GM18520 (cell line): ENCODE data around the gene RABL6.
A peak's percentile ranks its signal among the peaks of the same experiment; 100 is the strongest.
"Not testable (repeated sequence)": the region's sequence is repeated elsewhere in the genome, so short reads cannot be mapped to it uniquely, and the experiment has no call there.

Experiments
- ATAC-seq: cut with Tn5 transposase; IDR thresholded peaks from one replicate; pipeline ENCODE4 v1.9.1; 2021; ENCODE audit not compliant: unreplicated experiment

RABL6 gene

DNA sequence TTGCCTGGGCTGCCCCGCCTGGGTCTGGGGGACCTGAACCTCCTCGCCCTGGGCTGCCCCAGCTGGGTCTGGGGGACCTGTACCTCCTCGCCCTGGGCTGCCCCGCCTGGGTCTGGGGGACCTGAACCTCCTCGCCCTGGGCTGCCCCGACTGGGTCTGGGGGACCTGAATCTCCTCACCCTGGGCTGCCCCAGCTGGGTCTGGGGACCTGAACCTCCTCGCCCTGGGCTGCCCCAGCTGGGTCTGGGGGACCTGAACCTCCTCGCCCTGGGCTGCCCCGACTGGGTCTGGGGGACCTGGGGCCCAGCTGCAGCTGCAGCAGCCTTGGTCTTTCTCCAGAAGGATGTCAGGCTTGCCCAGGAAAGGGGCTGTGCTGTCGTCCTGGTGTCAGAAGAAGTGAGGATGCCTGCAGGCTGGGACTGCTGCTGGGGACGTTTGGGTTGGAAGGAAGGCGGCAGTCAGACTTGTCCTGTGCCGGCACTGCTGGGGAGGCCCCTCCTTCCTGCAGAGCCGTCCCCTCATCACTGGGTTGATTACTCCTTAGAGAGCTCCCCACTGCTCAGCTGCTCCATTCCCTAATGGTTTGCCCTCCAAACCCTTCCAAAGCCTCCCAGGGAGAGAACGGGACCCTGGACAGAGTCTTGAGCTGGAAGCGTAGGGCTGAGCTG lies 25.8 kb downstream of the RABL6 start:
- ATAC-seq = not testable (repeated sequence)

DNA sequence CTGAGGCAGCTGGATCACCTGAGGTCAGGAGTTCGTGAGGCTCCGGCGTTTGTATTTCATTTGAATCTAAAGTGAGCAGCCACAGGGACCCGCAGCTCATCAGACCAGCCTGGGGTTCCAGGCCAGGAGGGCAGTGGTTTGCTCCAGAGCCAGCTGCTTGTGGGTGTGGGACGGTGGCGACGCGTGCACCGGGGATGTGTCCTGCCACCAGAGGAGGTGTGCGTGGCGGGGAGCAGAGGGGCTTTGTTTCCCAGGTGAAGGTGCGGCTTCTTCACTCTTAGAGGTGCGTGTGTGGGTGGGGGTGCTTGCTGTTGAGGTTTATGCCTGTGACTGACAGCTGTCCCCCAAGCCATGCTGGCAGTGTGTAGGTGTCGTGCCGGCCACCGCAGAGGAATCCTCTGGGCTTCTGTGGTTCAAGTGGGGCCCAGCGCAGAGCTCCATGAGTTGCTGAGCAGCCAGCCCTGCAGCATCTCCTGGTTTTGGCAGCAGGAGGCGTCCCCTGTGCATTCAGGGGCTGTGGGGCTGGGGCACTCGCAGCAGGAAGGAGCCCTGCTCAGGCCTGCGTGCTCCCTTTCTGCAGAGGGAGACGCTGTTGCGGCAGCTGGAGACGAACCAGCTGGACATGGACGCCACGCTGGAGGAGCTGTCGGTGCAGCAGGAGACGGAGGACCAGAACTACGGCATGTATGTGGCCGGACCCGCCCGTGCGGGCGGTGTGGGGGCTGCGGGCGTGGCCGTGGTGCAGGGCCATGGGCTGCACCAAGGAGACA lies 27.6 kb downstream of the RABL6 start:
- ATAC-seq = no peak

GRCh38 chr9:136835932-136836904 lies 28.5 kb downstream of the RABL6 start:
- ATAC-seq = no peak

DNA sequence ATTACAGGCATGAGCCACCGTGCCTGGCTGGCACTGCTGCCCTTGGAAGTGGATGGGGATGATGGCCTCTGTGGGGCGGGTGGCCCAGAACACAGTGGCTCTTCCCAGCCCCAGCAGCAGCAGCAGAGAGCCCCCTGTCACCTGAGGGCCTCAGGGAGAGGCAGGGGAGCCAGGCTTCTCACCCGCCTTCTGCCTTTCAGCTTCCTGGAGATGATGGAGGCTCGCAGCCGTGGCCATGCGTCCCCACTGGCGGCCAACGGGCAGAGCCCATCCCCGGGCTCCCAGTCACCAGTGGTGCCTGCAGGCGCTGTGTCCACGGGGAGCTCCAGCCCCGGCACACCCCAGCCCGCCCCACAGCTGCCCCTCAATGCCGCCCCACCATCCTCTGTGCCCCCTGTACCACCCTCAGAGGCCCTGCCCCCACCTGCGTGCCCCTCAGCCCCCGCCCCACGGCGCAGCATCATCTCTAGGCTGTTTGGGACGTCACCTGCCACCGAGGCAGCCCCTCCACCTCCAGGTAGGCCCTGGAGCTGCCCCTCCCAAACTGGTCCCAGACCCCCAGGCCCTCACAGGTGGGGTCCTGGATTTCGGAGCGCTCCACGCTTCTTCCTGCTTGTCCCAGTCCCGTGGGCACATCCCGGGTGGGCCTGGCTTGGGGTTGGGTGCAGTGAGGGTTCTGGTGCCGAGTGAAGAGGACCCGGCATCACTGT lies 29.6 kb downstream of the RABL6 start:
- no peak for ATAC-seq

DNA sequence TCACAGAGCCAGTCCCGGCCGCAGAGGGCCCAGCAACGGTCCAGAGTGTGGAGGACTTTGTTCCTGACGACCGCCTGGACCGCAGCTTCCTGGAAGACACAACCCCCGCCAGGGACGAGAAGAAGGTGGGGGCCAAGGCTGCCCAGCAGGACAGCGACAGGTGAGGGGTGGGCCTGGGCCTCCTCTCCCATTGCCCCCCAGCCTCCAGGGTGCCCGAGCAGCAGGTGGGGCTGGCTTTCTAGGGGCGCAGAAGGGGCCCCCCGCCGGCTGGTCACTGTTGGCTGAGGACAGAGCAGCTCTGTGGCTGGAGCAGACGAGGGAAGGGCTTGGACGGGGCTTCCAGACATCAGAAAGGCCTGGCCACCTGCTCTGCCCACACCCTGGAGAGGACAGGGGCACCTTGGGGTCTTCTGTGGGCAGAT lies 30.1 kb downstream of the RABL6 start:
- not testable (repeated sequence) for ATAC-seq

- no peak for ATAC-seq
Observed at GRCh38 chr9:136838314-136839228, 30.8 kb downstream of the RABL6 start.

GRCh38 chr9:136839229-136840139 lies 31.7 kb downstream of the RABL6 start:
- no peak for ATAC-seq

GRCh38 chr9:136840140-136840876 lies 32.6 kb downstream of the RABL6 start:
- ATAC-seq = no peak

DNA sequence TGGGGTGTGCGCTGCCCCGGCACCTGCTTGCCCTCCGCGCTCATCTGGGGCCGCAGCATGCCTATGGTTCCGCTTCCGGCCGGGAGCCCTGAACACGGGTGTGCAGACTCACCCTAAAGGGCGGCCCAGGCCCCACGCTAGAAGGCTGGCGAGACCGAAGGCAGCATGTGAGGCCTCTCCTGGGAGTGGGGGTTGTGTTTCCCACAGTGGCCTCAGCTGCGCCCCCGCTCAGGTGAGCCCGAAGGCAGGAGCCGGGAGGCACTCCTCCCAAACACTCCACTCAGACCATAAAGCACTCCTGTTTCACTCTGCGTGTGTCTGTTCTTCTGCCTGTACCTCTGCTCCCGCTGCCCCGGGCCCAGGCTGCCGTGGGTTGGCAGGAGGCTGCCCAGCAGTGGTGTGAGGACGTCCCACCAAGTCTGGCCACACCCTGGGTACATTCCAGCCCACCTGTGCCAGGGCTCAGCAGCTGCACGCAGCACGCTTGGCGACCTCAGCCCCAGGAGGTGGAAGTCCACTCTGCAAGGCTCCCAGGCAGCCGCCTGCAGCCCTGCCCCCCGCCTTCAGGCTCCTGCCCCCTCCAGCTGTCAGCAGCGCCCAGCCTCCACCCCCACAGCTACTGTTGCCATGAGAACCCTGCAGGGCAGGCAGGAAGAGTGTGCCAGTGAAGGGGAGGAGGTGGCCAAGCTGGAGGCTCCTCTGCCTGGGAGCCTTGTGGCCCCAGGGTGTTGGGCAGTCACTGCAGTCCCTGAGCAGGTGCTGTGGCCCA lies 33.3 kb downstream of the RABL6 start:
- no peak for ATAC-seq

GRCh38 chr9:136841646-136842379 lies 34.1 kb downstream of the RABL6 start:
- ATAC-seq = not testable (repeated sequence)

- peak; percentile 43 for ATAC-seq
Observed at GRCh38 chr9:136842380-136842948, 34.7 kb downstream of the RABL6 start, which contains the start of gene AJM1. Gene AJM1 (plus strand): TSS chr9:136842478. CDS start chr9:136844415, 1,937 bp downstream.

GRCh38 chr9:136843159-136843800 lies 35.5 kb downstream of the RABL6 start:
- ATAC-seq = not testable (repeated sequence)

GRCh38 chr9:136843801-136844740 lies 36.3 kb downstream of the RABL6 start:
- not testable (repeated sequence) for ATAC-seq

- ATAC-seq = no peak
Observed at GRCh38 chr9:136844761-136845464, 37.2 kb downstream of the RABL6 start.
